ENCODE measurements around the gene DIPK2A. TPM values are rescaled to one million over a fixed set of nuclear protein-coding genes. Genes with fewer than 3 reads are reported as not detected.

The DIPK2A gene
- total RNA-seq, 1 experiment from 2014 or later = 22.0 TPM

- Mint-ChIP-seq H3K27me3 (ENCODE audit: low read depth) (no peaks in the 10 kb centered on the region; the same call in 1 of the 2 replicates), H3K27ac (peak overlapping the region; percentile 26 to 92 (median 46)), H3K4me3 (peak overlapping the region; percentile 90 to 93), H3K9me3 (no peaks in the 10 kb centered on the region; a peak in 2 of 5 replicates), H3K4me1 (peaks cover 40 to 50% of the 10 kb centered on the region in 2 experiments), H3K36me3 (ENCODE audit: insufficient read depth in 1 of 3, low read depth in 3 of 3) (peaks cover 0 to 2% (median 0%) of the 10 kb centered on the region in 3 experiments; a peak in 2 of 7 replicates)
- Histone ChIP-seq H3K79me1 (ENCODE audit: insufficient read depth, low read depth, low read length, poor library complexity, severe bottlenecking) (no peaks in the 10 kb centered on the region), H4K8ac (replicated peaks; ENCODE audit: insufficient read length, low read depth, low read length) (no peak overlapping the region), H3T11ph (ENCODE audit: low read length) (no peak overlapping the region), H3K18ac (ENCODE audit: insufficient read length, low read depth, low read length) (no peak overlapping the region), H3K56ac (ENCODE audit: insufficient read length, low read depth, low read length) (no peak overlapping the region), H3K9ac (ENCODE audit: extremely low read depth, insufficient read length, low read length) (peak overlapping the region; percentile 88), H3K23ac (ENCODE audit: insufficient read length, low read depth, low read length) (no peak overlapping the region), H3K14ac (ENCODE audit: insufficient read depth, low read length) (peak overlapping the region; percentile 93), H4K20me1 (ENCODE audit: control insufficient read depth, insufficient read depth, insufficient read length) (no peaks in the 10 kb centered on the region), H2BK12ac (ENCODE audit: insufficient read length, low read depth, low read length) (no peak overlapping the region), H2AK5ac (ENCODE audit: insufficient read length, low read length) (no peak overlapping the region), H3K23me2 (ENCODE audit: insufficient read length, low read depth, low read length, poor library complexity, severe bottlenecking) (peaks cover 20% of the 10 kb centered on the region), H3K79me2 (ENCODE audit: insufficient read depth, low read length) (peaks cover 11% of the 10 kb centered on the region; the same call in 1 of the 2 replicates), H3K4ac (ENCODE audit: low read depth, low read length) (no peak overlapping the region), H2BK15ac (ENCODE audit: low read depth, low read length) (no peak overlapping the region), H4K91ac (ENCODE audit: insufficient read length, low read depth, low read length) (no peak overlapping the region), H2AFZ (ENCODE audit: low read length) (no peak overlapping the region), H3K4me2 (ENCODE audit: insufficient read depth, insufficient read length, low read length) (peak overlapping the region; percentile 98), H3K9me3 (ENCODE audit: control insufficient read depth, low read depth, low read length) (no peaks in the 10 kb centered on the region), H4K5ac (ENCODE audit: insufficient read length, low read depth, low read length) (no peak overlapping the region), H2BK120ac (ENCODE audit: low read depth, low read length, poor library complexity, severe bottlenecking) (no peak overlapping the region), H2BK20ac (ENCODE audit: low read depth, low read length, poor library complexity, severe bottlenecking) (no peak overlapping the region), H3K4me1 (ENCODE audit: insufficient read depth, low read length) (no peaks in the 10 kb centered on the region), H2BK5ac (ENCODE audit: insufficient read length, low read length) (no peak overlapping the region), H3K27ac (ENCODE audit: insufficient read length, low read depth, low read length) (no peak overlapping the region), H3K27me3 (ENCODE audit: insufficient read depth, low read length) (no peaks in the 10 kb centered on the region)
- no peak for TF ChIP-seq CTCF (conservative IDR thresholded peaks at IDR 0.05)
- DNase-seq = no peak
- no CpG with 5 or more reads among the region's 28 CpGs for WGBS (ENCODE audit: extremely low coverage, insufficient read length, low lambda C conversion rate)
Measured at GRCh38 chr3:143973259-143974021, 1.8 kb downstream of the DIPK2A start.

Measured in H9 (cell line).